Left lung (tissue), 10 donors: ENCODE results near the gene CDK18. TPM values are rescaled to one million over a fixed set of nuclear protein-coding genes. Genes with fewer than 3 reads are reported as not detected.

Source experiments
- ATAC-seq: fragments of 200-7000 bp; cut with Tn5 transposase; one replicate; pipeline ENCODE4 v1.9.1; 2020; ENCODE audit warnings: moderate library complexity
- DNase-seq, 4 donors: peaks; one replicate each; pipeline ENCODE4 v3.0.0-alpha.2; 2013 to 2020
- H3K27ac ChIP-seq, 2 donors: fragments of 200-600 bp; sonication (generic) in 1 of 2; one replicate each; pipeline versions ENCODE4 v1.5.0 to v1.8.0; 2020 to 2021
- H3K27me3 ChIP-seq, 2 donors: fragments of 200-600 bp; sonication (generic) in 1 of 2; one replicate each; pipeline versions ENCODE4 v1.5.0 to v1.8.0; 2020 to 2021
- H3K36me3 ChIP-seq, 2 donors: fragments of 200-600 bp; sonication (generic) in 1 of 2; one replicate each; pipeline versions ENCODE4 v1.5.0 to v1.8.0; 2020 to 2021
- H3K4me1 ChIP-seq, 2 donors: fragments of 200-600 bp; one replicate each; pipeline ENCODE4 v1.8.0; 2021
- H3K4me3 ChIP-seq, 2 donors: fragments of 200-600 bp; sonication (generic) in 1 of 2; one replicate each; pipeline versions ENCODE4 v1.5.0 to v1.8.0; 2020 to 2021; ENCODE audit warnings: mild to moderate bottlenecking in 1 of 2
- H3K9me3 ChIP-seq, 2 donors: fragments of 200-600 bp; sonication (generic) in 1 of 2; one replicate each; pipeline versions ENCODE4 v1.5.0 to v1.8.0; 2020 to 2021
- CTCF ChIP-seq, 2 donors: fragments of 200-600 bp; sonication (generic) in 1 of 2; IDR thresholded peaks; one replicate each; pipeline versions ENCODE4 v1.5.0 to v1.8.0; 2021; ENCODE audit warnings: antibody characterized with exemption in 2 of 2
- intact Hi-C, 2 donors: fragments of 100-400 bp; cut with DNase I; formaldehyde crosslinking; loops; one replicate each; pipeline versions ENCODE4 v1.11.2 to v1.14.2; 2022
- polyA plus RNA-seq, 6 donors: library from polyadenylated mRNA; unstranded; fragments of 120-200 nt; gene quantifications; one replicate each; pipeline ENCODE4 v1.2.1, GENCODE V29; 2013; ENCODE audit not compliant: insufficient read length in 6 of 6
- total RNA-seq, 2 donors: library from RNA; stranded (reverse); fragmentation: NEBNext Ultra II Directional; extraction: Animal tissue kit (Norgen Biotek cat#: 25700); gene quantifications; one replicate each; pipeline ENCODE4 v1.2.1, GENCODE V29; 2021
- donor health status: DM: no; HTN: yes; CAD: no.
- donor health status: DM: no; HTN: no; CAD: no.

Gene CDK18
- total and polyA plus RNA-seq, 8 donors = 18.5 to 30.1 (median 23.4) TPM

- Histone ChIP-seq H3K9me3 (no peaks in the 10 kb centered on the region), H3K27ac (no peak overlapping the region), H3K4me3 (no peak overlapping the region), H3K4me1 (peaks cover 7 to 15% of the 10 kb centered on the region in 2 donors), H3K36me3 (no peaks in the 10 kb centered on the region), H3K27me3 (no peaks in the 10 kb centered on the region)
- ATAC-seq (no peak), DNase-seq (no peak)
- TF ChIP-seq CTCF (IDR thresholded peaks at IDR 0.05) = no peak
- intact Hi-C loops = no loop called here
These were observed 10.0 kb downstream of the CDK18 start for GRCh38 chr1:205514211-205515142.

- Histone ChIP-seq H3K4me1 (peaks cover 7 to 15% of the 10 kb centered on the region in 2 donors), H3K4me3 (no peak overlapping the region), H3K36me3 (no peaks in the 10 kb centered on the region), H3K27me3 (no peaks in the 10 kb centered on the region), H3K9me3 (no peaks in the 10 kb centered on the region), H3K27ac (no peak overlapping the region)
- ATAC-seq (no peak), DNase-seq (peak in 1 of 4 donors; percentile 24)
- intact Hi-C loops = no loop called here
- TF ChIP-seq CTCF (IDR thresholded peaks at IDR 0.05) = no peak
These were observed 11.3 kb downstream of the CDK18 start for GRCh38 chr1:205515781-205516253.

- no peak overlapping the region for H3K27ac ChIP-seq
- H3K27me3 ChIP-seq = no peaks in the 10 kb centered on the region
- H3K4me1 ChIP-seq = peaks cover 7 to 15% of the 10 kb centered on the region in 2 donors
- H3K4me3 ChIP-seq = no peak overlapping the region
- no peaks in the 10 kb centered on the region for H3K36me3 ChIP-seq
- DNase-seq = no peak
- no peaks in the 10 kb centered on the region for H3K9me3 ChIP-seq
- intact Hi-C loops = no loop called here
- no peak for ATAC-seq
- no peak for TF ChIP-seq CTCF (IDR thresholded peaks at IDR 0.05)
These were observed 11.9 kb downstream of the CDK18 start for GRCh38 chr1:205516362-205516761.

- H3K27me3 ChIP-seq = no peaks in the 10 kb centered on the region
- no peak for ATAC-seq
- H3K36me3 ChIP-seq = no peaks in the 10 kb centered on the region
- peaks cover 6 to 11% of the 10 kb centered on the region in 2 donors for H3K4me1 ChIP-seq
- no peak overlapping the region for H3K4me3 ChIP-seq
- no peak overlapping the region for H3K27ac ChIP-seq
- DNase-seq = no peak
- no peak for TF ChIP-seq CTCF (IDR thresholded peaks at IDR 0.05)
- intact Hi-C loops = no loop called here
- no peaks in the 10 kb centered on the region for H3K9me3 ChIP-seq
These were observed 12.8 kb downstream of the CDK18 start for GRCh38 chr1:205517288-205517687.

- intact Hi-C loops = no loop called here
- Histone ChIP-seq H3K36me3 (no peaks in the 10 kb centered on the region), H3K27me3 (no peaks in the 10 kb centered on the region), H3K27ac (no peak overlapping the region), H3K4me3 (no peak overlapping the region), H3K4me1 (peaks cover under 1 to 8% of the 10 kb centered on the region in 2 donors), H3K9me3 (no peaks in the 10 kb centered on the region)
- no peak for TF ChIP-seq CTCF (IDR thresholded peaks at IDR 0.05)
- ATAC-seq (no peak), DNase-seq (no peak)
These were observed 13.3 kb downstream of the CDK18 start for GRCh38 chr1:205517763-205518162.
